BLaER1 treated with 17β-estradiol and CSF1 and Interleukin-3, amounts not matched to agents 10 nM and 100 nM (cell line): ENCODE results near the gene KLHL18.
"Not testable (repeated sequence)": the region's sequence is repeated elsewhere in the genome, so short reads cannot be mapped to it uniquely, and the experiment has no call there.

ENCODE experiments used
- H3K27ac ChIP-seq, 11 experiments: shearing (Covaris generic); formaldehyde crosslinking; 2 replicates each; pipeline ENCODE4 v1.8.1; 2022
- H3K27me3 ChIP-seq, 11 experiments: shearing (Covaris generic); formaldehyde crosslinking; 2 replicates each; pipeline ENCODE4 v1.8.1; 2022
- H3K36me3 ChIP-seq, 11 experiments: shearing (Covaris generic); formaldehyde crosslinking; 2 replicates each; pipeline ENCODE4 v1.8.1; 2022
- H3K4me1 ChIP-seq, 10 experiments: shearing (Covaris generic); formaldehyde crosslinking; 2 replicates each; pipeline ENCODE4 v1.8.1; 2022
- H3K4me2 ChIP-seq, 11 experiments: shearing (Covaris generic); formaldehyde crosslinking; 2 replicates each; pipeline ENCODE4 v1.8.1; 2022
- H3K4me3 ChIP-seq, 10 experiments: shearing (Covaris generic); formaldehyde crosslinking; 2 replicates each; pipeline ENCODE4 v1.8.1; 2022
- H3K9ac ChIP-seq, 11 experiments: shearing (Covaris generic); formaldehyde crosslinking; 2 replicates each; pipeline ENCODE4 v1.8.1; 2022
- H3K9me3 ChIP-seq, 11 experiments: shearing (Covaris generic); formaldehyde crosslinking; replicated peaks in 1 of 11; 2 replicates each; pipeline ENCODE4 v1.8.1; 2022
- H4K20me1 ChIP-seq, 11 experiments: shearing (Covaris generic); formaldehyde crosslinking; 2 replicates each; pipeline ENCODE4 v1.8.1; 2022
- Cebpa-rat ChIP-seq, 11 experiments: shearing (Covaris generic); IDR thresholded peaks; 2 replicates each; pipeline ENCODE4 v1.8.1; 2022

KLHL18 gene

GRCh38 chr3:47313341-47314055 lies 30.8 kb downstream of the KLHL18 start:
- peaks cover 15 to 58% (median 34%) of the 10 kb centered on the region in 10 experiments for H3K4me1 ChIP-seq
- H3K27me3 ChIP-seq, result no peaks in the 10 kb centered on the region
- H3K9ac ChIP-seq, result no peak overlapping the region
- peak overlapping the region in 5 of 11 experiments; percentile 1 to 50 (median 32); a peak in 6 of 22 replicates for H3K27ac ChIP-seq
- peaks cover 0 to 61% (median 24%) of the 10 kb centered on the region in 11 experiments; a peak in 12 of 22 replicates for H4K20me1 ChIP-seq
- 0 out of 20 replicates have a peak overlapping the region, but pooled peaks of 1 of the 10 experiments have one; percentile 2 for H3K4me3 ChIP-seq
- peaks cover 0 to 17% (median 10%) of the 10 kb centered on the region in 11 experiments; a peak in 15 of 22 replicates for H3K9me3 ChIP-seq
- peaks cover 6 to 36% (median 13%) of the 10 kb centered on the region in 11 experiments; a peak in 20 of 22 replicates for H3K36me3 ChIP-seq
- H3K4me2 ChIP-seq, result peak overlapping the region in 8 of 11 experiments; percentile 33 to 83 (median 71); a peak in 16 of 22 replicates
- no peak; a peak in 1 of 22 replicates for TF ChIP-seq Cebpa-rat (IDR thresholded peaks at IDR 0.05)

DNA sequence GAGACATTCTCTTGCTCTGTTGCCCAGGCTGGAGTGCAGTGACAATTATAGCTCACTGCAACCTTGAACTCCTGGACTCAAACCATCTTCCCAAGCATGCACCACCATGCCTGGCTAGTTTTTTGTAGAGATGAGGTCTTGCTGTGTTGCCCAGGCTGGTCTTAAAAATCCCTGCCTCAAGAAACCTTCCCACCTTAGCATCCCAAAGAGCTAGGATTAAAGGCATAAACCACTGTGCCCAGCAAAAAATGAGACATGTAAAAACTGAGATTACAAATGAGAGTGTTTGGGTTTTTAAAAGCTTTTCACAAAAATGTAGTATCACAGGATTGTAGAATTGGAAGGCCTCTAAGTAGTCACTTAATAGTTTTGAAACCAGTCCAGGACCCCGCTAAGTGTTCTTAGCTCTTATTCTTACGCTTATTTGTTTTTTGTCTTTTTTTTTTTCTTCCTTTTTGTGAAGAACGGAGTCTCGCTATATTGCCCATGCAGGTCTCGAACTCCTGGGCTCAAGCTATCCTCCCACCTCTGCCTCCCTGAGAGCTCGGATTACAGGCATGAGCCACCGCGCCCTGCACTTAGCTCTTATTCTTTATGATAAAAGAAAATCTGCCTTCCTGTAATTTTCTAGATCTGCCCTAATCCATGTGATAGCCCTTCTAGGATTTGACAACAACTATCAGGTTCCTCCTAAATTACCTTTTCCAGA lies 31.5 kb downstream of the KLHL18 start:
- Histone ChIP-seq H3K4me1 (peaks cover 15 to 58% (median 34%) of the 10 kb centered on the region in 10 experiments), H3K4me3 (no peak overlapping the region), H3K9ac (no peak overlapping the region), H3K4me2 (peak overlapping the region; percentile 24 to 83 (median 64); a peak in 19 of 22 replicates), H3K36me3 (peaks cover 8 to 40% (median 16%) of the 10 kb centered on the region in 11 experiments; a peak in 21 of 22 replicates), H4K20me1 (peaks cover 0 to 68% (median 25%) of the 10 kb centered on the region in 11 experiments; a peak in 14 of 22 replicates), H3K27me3 (no peaks in the 10 kb centered on the region), H3K9me3 (peaks cover 0 to 10% (median 4%) of the 10 kb centered on the region in 11 experiments; a peak in 15 of 22 replicates), H3K27ac (peak overlapping the region in 6 of 11 experiments; percentile 11 to 50 (median 29); a peak in 7 of 22 replicates)
- no peak for TF ChIP-seq Cebpa-rat (IDR thresholded peaks at IDR 0.05)

GRCh38 chr3:47315069-47315647 lies 32.4 kb downstream of the KLHL18 start:
- H3K9ac ChIP-seq, result peak overlapping the region in 4 of 11 experiments; percentile 1 to 26 (median 12); a peak in 2 of 22 replicates
- peaks cover 0 to 5% (median 0%) of the 10 kb centered on the region in 11 experiments; a peak in 3 of 22 replicates for H3K9me3 ChIP-seq
- peaks cover 0 to 74% (median 25%) of the 10 kb centered on the region in 11 experiments; a peak in 14 of 22 replicates for H4K20me1 ChIP-seq
- H3K27ac ChIP-seq, result peak overlapping the region in 6 of 11 experiments; percentile 11 to 46 (median 14); a peak in 10 of 22 replicates
- peaks cover 13 to 44% (median 23%) of the 10 kb centered on the region in 11 experiments for H3K36me3 ChIP-seq
- TF ChIP-seq Cebpa-rat (IDR thresholded peaks at IDR 0.05), result no peak
- no peaks in the 10 kb centered on the region for H3K27me3 ChIP-seq
- peak overlapping the region; percentile 24 to 83 (median 64); a peak in 21 of 22 replicates for H3K4me2 ChIP-seq
- peaks cover 15 to 58% (median 34%) of the 10 kb centered on the region in 10 experiments for H3K4me1 ChIP-seq
- H3K4me3 ChIP-seq, result no peak overlapping the region

- H3K36me3 ChIP-seq, result peaks cover 21 to 53% (median 32%) of the 10 kb centered on the region in 11 experiments
- H3K9me3 ChIP-seq, H3K27me3 ChIP-seq, H3K27ac ChIP-seq, H3K9ac ChIP-seq, H3K4me3 ChIP-seq: not testable (repeated sequence)
- H3K4me2 ChIP-seq, result peak overlapping the region in 4 of 11 experiments; percentile 61 to 80 (median 72); a peak in 5 of 22 replicates
- H4K20me1 ChIP-seq, result peaks cover 0 to 83% (median 25%) of the 10 kb centered on the region in 11 experiments; a peak in 15 of 22 replicates
- peaks cover 15 to 51% (median 34%) of the 10 kb centered on the region in 10 experiments for H3K4me1 ChIP-seq
Observed at GRCh38 chr3:47316151-47316550, 33.4 kb downstream of the KLHL18 start.

GRCh38 chr3:47318916-47319315 lies 36.2 kb downstream of the KLHL18 start:
- H3K9me3 ChIP-seq, result no peaks in the 10 kb centered on the region
- no peak for TF ChIP-seq Cebpa-rat (IDR thresholded peaks at IDR 0.05)
- no peaks in the 10 kb centered on the region for H3K27me3 ChIP-seq
- H3K4me2 ChIP-seq, result no peak overlapping the region
- H3K36me3 ChIP-seq, result peaks cover 48 to 70% (median 59%) of the 10 kb centered on the region in 11 experiments
- peaks cover 14 to 33% (median 22%) of the 10 kb centered on the region in 10 experiments for H3K4me1 ChIP-seq
- no peak overlapping the region for H3K27ac ChIP-seq
- H4K20me1 ChIP-seq, result peaks cover 0 to 85% (median 44%) of the 10 kb centered on the region in 11 experiments; a peak in 15 of 22 replicates
- no peak overlapping the region for H3K4me3 ChIP-seq
- no peak overlapping the region for H3K9ac ChIP-seq

DNA sequence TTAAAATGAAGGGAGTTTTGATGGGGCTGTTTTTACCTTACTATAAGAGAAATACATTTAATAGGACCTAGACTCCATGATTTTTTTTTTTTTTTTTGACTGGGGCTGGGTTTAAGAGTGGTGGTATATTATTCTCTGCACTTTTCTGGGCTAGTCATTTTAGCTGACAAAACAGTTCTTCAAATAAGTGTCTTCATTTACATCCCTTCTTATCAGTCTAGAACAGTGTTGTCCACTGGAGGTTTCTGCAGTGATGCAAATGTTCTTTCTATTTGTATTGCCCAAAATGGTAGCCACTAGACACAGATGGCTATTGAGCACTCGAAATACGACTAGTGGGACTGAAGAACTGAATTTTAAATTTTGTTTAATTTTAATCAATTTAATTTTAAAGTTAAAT lies 37.2 kb downstream of the KLHL18 start:
- Histone ChIP-seq H3K9me3 (no peaks in the 10 kb centered on the region), H3K27ac (no peak overlapping the region)
- no peak for TF ChIP-seq Cebpa-rat (IDR thresholded peaks at IDR 0.05)

DNA sequence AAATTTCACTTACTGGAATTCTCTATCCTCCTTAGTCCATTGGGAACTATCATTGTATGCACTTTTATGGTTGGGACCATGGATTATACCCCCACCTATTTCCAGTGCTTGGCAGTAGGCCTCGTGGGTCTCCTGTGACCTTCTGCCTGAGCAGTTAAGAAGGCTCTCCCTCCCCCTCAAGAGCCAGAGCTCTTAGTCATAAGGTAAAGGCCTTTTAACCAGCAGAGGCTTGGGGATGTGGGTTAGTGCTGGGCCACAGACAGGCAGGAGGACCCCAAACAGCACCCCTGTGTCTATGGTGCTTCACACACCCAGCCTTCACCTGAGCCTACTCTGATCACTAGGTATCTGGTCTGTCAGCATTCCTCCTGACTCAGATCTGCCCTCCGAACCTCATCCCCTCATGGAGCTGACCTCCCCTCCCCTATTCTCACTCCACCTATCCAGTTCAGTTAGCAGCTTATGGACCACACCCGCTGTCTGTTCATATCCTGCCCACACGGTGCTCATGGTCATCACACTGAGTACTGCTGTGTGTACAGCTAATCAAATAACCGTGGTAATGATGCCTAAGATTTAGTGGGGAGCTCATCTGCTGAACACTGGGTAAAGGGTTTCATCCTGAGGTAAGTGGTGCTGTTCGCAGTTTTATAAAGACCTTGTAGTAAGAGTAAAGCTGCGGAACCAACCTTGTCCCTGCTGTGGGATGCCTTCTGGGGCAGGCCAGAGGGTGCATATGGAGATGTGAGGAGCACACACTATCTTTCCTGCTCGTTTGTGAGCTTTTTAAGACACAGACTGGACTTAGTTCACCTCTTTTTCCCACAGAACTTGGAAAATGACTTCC lies 40.9 kb downstream of the KLHL18 start:
- TF ChIP-seq Cebpa-rat (IDR thresholded peaks at IDR 0.05), result no peak
- no peak overlapping the region for H3K4me3 ChIP-seq
- peaks cover 88 to 98% (median 96%) of the 10 kb centered on the region in 11 experiments for H3K36me3 ChIP-seq
- H3K27ac ChIP-seq, result no peak overlapping the region; a peak in 1 of 22 replicates
- peak overlapping the region in 1 of 11 experiments; percentile 13; a peak in 3 of 22 replicates for H3K9ac ChIP-seq
- no peaks in the 10 kb centered on the region for H3K9me3 ChIP-seq
- peaks cover 0 to 12% (median 6%) of the 10 kb centered on the region in 10 experiments; a peak in 10 of 20 replicates for H3K4me1 ChIP-seq
- peaks cover 0 to 71% (median 29%) of the 10 kb centered on the region in 11 experiments; a peak in 15 of 22 replicates for H4K20me1 ChIP-seq
- H3K27me3 ChIP-seq, result no peaks in the 10 kb centered on the region
- H3K4me2 ChIP-seq, result no peak overlapping the region

More for the DNA sequence above, 37.2 kb downstream of the KLHL18 start:
- H3K36me3 ChIP-seq, result peaks cover 55 to 78% (median 64%) of the 10 kb centered on the region in 11 experiments
- no peak overlapping the region for H3K4me3 ChIP-seq
- no peak overlapping the region for H3K9ac ChIP-seq
- H3K4me2 ChIP-seq, result no peak overlapping the region
- peaks cover 6 to 25% (median 12%) of the 10 kb centered on the region in 10 experiments for H3K4me1 ChIP-seq
- H3K27me3 ChIP-seq, result no peaks in the 10 kb centered on the region
- peaks cover 5 to 80% (median 41%) of the 10 kb centered on the region in 11 experiments; a peak in 15 of 22 replicates for H4K20me1 ChIP-seq
